H1 (cell line): ENCODE data around the gene TRIB2. TPM values are rescaled to one million over a fixed set of nuclear protein-coding genes. Genes with fewer than 3 reads are reported as not detected.

ENCODE experiments used
- ASH2L ChIP-seq: fragments of 200-600, 300-600 bp; sonication (generic); IDR thresholded peaks from one replicate; pipeline ENCODE4 v1.7.1; 2017; ENCODE audit warnings: low read length
- CHD1 ChIP-seq: IDR thresholded peaks from 2 replicates; pipeline ENCODE4 v1.6.1; 2012; ENCODE audit warnings: low read depth, low read length, improper control_type of control experiment
- polyA plus RNA-seq, 7 experiments: library from polyadenylated mRNA; depleted of rRNA in 3 of 7; stranded (reverse) in 5 of 7; unstranded in 2 of 7; fragments of >200 nt in 5 of 7; fragments of 200-250 nt in 2 of 7; gene quantifications; 1 replicate in 5 of 7; 2 replicates in 1 of 7; 4 replicates in 1 of 7; pipeline versions ENCODE4 v1.2.1 to v1.2.3, GENCODE V29; 2011 to 2013; ENCODE audit warnings: missing spikeins in 2 of 7, mixed read lengths in 2 of 7
- total RNA-seq: library from RNA; stranded (reverse); fragmentation: NEBNext Ultra II Directional; extraction: Animal tissue kit (Norgen Biotek cat#: 25700); gene quantifications from 2 replicates; pipeline ENCODE4 v1.2.1, GENCODE V29; 2021
- TF ChIP-seq, protein P1 (sequence below): IDR thresholded peaks from 2 replicates; pipeline ENCODE4 v1.6.1; 2012; ENCODE audit warnings: low read length, inconsistent platforms

Gene TRIB2
- total and polyA plus RNA-seq, 2 of the 8 experiments (the other 6 are each of a cell fraction or from before 2014, with no cell fraction given), result 40.8 to 57.0 TPM

DNA sequence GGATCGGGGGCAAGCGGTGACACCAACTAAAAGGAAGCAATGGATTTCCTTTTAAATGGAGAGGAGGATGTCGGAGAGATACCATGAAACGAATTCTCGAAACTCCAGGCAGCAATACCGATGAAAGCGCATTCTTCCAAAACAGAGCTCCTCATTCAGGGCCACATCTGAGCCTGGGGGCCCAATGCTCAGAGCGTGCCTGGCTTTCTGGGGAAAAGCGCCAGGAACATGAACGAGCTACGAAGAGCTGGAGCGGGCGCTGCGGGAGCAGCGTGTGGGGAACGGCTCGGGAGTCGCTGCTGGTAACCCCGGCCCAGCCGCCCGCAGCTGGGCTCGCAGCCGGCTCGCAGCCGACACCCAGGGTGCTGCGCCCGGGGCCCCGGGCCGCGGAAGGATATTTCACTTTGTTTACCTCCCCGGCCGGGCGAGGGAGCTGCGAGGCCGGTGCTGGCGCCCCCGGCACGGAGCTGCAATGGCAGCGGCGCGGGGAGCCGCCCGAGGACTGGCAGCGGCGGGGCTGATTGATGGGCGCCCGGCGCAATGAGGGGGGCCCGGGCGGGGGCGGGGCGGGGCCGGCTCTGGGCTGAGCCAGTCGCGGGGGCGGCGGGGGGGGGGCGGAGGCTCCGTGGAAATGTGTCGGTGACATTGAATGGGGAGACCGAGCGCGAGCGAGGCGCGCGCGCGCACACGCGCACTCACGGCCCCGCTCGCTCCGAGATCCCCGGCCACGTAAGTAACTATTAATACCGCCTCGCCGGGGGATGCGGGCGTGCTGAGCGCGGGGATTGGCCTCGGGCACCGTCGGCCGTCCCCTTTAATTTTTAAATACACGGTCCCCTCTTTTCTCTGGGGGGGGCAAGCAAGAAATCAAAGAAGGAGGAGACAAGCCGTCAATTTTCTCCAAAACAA lies at the start of gene TRIB2 (continued):
- TF ChIP-seq, protein P1, sequence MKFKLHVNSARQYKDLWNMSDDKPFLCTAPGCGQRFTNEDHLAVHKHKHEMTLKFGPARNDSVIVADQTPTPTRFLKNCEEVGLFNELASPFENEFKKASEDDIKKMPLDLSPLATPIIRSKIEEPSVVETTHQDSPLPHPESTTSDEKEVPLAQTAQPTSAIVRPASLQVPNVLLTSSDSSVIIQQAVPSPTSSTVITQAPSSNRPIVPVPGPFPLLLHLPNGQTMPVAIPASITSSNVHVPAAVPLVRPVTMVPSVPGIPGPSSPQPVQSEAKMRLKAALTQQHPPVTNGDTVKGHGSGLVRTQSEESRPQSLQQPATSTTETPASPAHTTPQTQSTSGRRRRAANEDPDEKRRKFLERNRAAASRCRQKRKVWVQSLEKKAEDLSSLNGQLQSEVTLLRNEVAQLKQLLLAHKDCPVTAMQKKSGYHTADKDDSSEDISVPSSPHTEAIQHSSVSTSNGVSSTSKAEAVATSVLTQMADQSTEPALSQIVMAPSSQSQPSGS, result no peak
- TF ChIP-seq CHD1, result no peak
- TF ChIP-seq ASH2L, result no peak
- TF ChIP-seq, all 59 proteins: peak for 12
